Esophagus (tissue), 2 donors: ENCODE measurements around the gene ARHGAP25. TPM values are rescaled to one million over a fixed set of nuclear protein-coding genes. Genes with fewer than 3 reads are reported as not detected.

Source experiments
- H3K27ac ChIP-seq, 2 donors: one replicate each; pipeline ENCODE4 v1.5.1; 2013; ENCODE audit warnings: low read depth in 2 of 2, mild to moderate bottlenecking in 2 of 2, inconsistent platforms in 1 of 2, low read length in 1 of 2, moderate library complexity in 1 of 2
- H3K27me3 ChIP-seq, 2 donors: one replicate each; pipeline ENCODE4 v1.6.1; 2013; ENCODE audit warnings: low read length in 2 of 2, control low read depth in 1 of 2, mild to moderate bottlenecking in 1 of 2; ENCODE audit not compliant: insufficient read depth in 2 of 2, control insufficient read depth in 1 of 2
- H3K36me3 ChIP-seq, 2 donors: one replicate each; pipeline ENCODE4 v1.6.1; 2013; ENCODE audit warnings: low read length in 1 of 2; ENCODE audit not compliant: control insufficient read depth in 2 of 2, insufficient read depth in 2 of 2
- H3K4me1 ChIP-seq, 2 donors: one replicate each; pipeline ENCODE4 v1.6.1; 2013; ENCODE audit warnings: low read length in 1 of 2; ENCODE audit not compliant: control insufficient read depth in 2 of 2, insufficient read depth in 2 of 2
- H3K4me3 ChIP-seq, 2 donors: one replicate each; pipeline ENCODE4 v1.5.1; 2013; ENCODE audit warnings: low read length in 2 of 2, mild to moderate bottlenecking in 2 of 2, low read depth in 1 of 2, moderate library complexity in 1 of 2
- H3K9me3 ChIP-seq, 2 donors: one replicate each; pipeline ENCODE4 v1.6.1; 2013; ENCODE audit warnings: mild to moderate bottlenecking in 2 of 2, low read depth in 1 of 2, low read length in 1 of 2, moderate library complexity in 1 of 2; ENCODE audit not compliant: control insufficient read depth in 2 of 2, insufficient read depth in 1 of 2
- WGBS, 2 donors: extraction: QIAGEN DNeasy Blood & Tissue Kit; methylation state at CpG; one replicate each; pipeline ENCODE4 v1.1.7; 2013; 5-methylcytosine and 5-hydroxymethylcytosine counted together
- polyA plus RNA-seq, 2 donors: library from polyadenylated mRNA; stranded (reverse); fragments of 200-250 nt; gene quantifications; one replicate each; pipeline ENCODE4 v1.2.3, GENCODE V29; 2013
- donor health status: healthy with polysubstance abuse.
- donor health status: Bipolar disorder and iron deficiency.

The ARHGAP25 gene
- polyA plus RNA-seq, 2 donors: 3.4 to 4.0 TPM

GRCh38 chr2:68698567-68699377, 35.8 kb upstream of the ARHGAP25 start:
- Histone ChIP-seq H3K27ac (peak overlapping the region; percentile 29 to 88), H3K4me3 (no peak overlapping the region)
- WGBS, 2 donors: 44 to 73% methylated on average over 4 of the region's 4 CpGs

GRCh38 chr2:68700560-68700959, 34.1 kb upstream of the ARHGAP25 start:
- 90 to 96% methylated on average over 2 of the region's 2 CpGs for WGBS, 2 donors
- Histone ChIP-seq H3K4me3 (no peak overlapping the region), H3K4me1 (peaks cover 0 to 3% of the 10 kb centered on the region in 2 donors), H3K27ac (no peak overlapping the region), H3K36me3 (no peaks in the 10 kb centered on the region), H3K27me3 (no peaks in the 10 kb centered on the region), H3K9me3 (no peaks in the 10 kb centered on the region)

More at GRCh38 chr2:68698567-68699377, 35.8 kb upstream of the ARHGAP25 start:
- H3K9me3 ChIP-seq: no peaks in the 10 kb centered on the region
- peaks cover 0 to 3% of the 10 kb centered on the region in 2 donors for H3K4me1 ChIP-seq
- no peaks in the 10 kb centered on the region for H3K36me3 ChIP-seq
- H3K27me3 ChIP-seq: no peaks in the 10 kb centered on the region

- H3K36me3 ChIP-seq: no peaks in the 10 kb centered on the region
- H3K27me3 ChIP-seq: no peaks in the 10 kb centered on the region
- no peak overlapping the region for H3K4me3 ChIP-seq
- 83 to 92% methylated on average over 3 of the region's 3 CpGs for WGBS, 2 donors
- no peaks in the 10 kb centered on the region for H3K9me3 ChIP-seq
- peaks cover 0 to 3% of the 10 kb centered on the region in 2 donors for H3K4me1 ChIP-seq
- no peak overlapping the region for H3K27ac ChIP-seq
Measured at GRCh38 chr2:68706637-68707036, 28.0 kb upstream of the ARHGAP25 start.

- H3K27me3 ChIP-seq: no peaks in the 10 kb centered on the region
- H3K4me1 ChIP-seq: peaks cover 0 to 3% of the 10 kb centered on the region in 2 donors
- no peak overlapping the region for H3K4me3 ChIP-seq
- H3K9me3 ChIP-seq: no peaks in the 10 kb centered on the region
- WGBS, 2 donors: 40 to 68% methylated on average over 3 of the region's 3 CpGs
- no peak overlapping the region for H3K27ac ChIP-seq
- no peaks in the 10 kb centered on the region for H3K36me3 ChIP-seq
Measured at GRCh38 chr2:68708629-68709028, 26.0 kb upstream of the ARHGAP25 start.

- WGBS, 2 donors: 8 to 12% methylated on average over 5 of the region's 5 CpGs
- H3K27ac ChIP-seq: peak overlapping the region in 1 of 2 donors; percentile 29
Measured at GRCh38 chr2:68709421-68709911, 25.1 kb upstream of the ARHGAP25 start.

GRCh38 chr2:68710336-68710735, 24.3 kb upstream of the ARHGAP25 start:
- WGBS, 2 donors: 79 to 96% methylated on average over 1 of the region's 1 CpG
- Histone ChIP-seq H3K9me3 (no peaks in the 10 kb centered on the region), H3K4me3 (no peak overlapping the region)

More at GRCh38 chr2:68709421-68709911, 25.1 kb upstream of the ARHGAP25 start:
- H3K27me3 ChIP-seq: no peaks in the 10 kb centered on the region
- H3K36me3 ChIP-seq: no peaks in the 10 kb centered on the region
- no peak overlapping the region for H3K4me3 ChIP-seq
- no peaks in the 10 kb centered on the region for H3K9me3 ChIP-seq
- H3K4me1 ChIP-seq: peaks cover 0 to 3% of the 10 kb centered on the region in 2 donors

GRCh38 chr2:68710756-68711155, 23.9 kb upstream of the ARHGAP25 start:
- Histone ChIP-seq H3K4me1 (peaks cover 0 to 8% of the 10 kb centered on the region in 2 donors), H3K36me3 (no peaks in the 10 kb centered on the region), H3K9me3 (no peaks in the 10 kb centered on the region), H3K27ac (no peak overlapping the region), H3K4me3 (no peak overlapping the region), H3K27me3 (no peaks in the 10 kb centered on the region)
- WGBS, 2 donors: 85 to 86% methylated on average over 1 of the region's 1 CpG

More at GRCh38 chr2:68710336-68710735, 24.3 kb upstream of the ARHGAP25 start:
- Histone ChIP-seq H3K4me1 (peaks cover 0 to 8% of the 10 kb centered on the region in 2 donors), H3K36me3 (no peaks in the 10 kb centered on the region), H3K27me3 (no peaks in the 10 kb centered on the region), H3K27ac (no peak overlapping the region)

GRCh38 chr2:68714866-68715265, 19.7 kb upstream of the ARHGAP25 start:
- Histone ChIP-seq H3K4me3 (no peak overlapping the region), H3K36me3 (no peaks in the 10 kb centered on the region), H3K4me1 (peaks cover 0 to 4% of the 10 kb centered on the region in 2 donors), H3K27me3 (no peaks in the 10 kb centered on the region), H3K9me3 (no peaks in the 10 kb centered on the region), H3K27ac (peak overlapping the region in 1 of 2 donors; percentile 3)
- 49 to 70% methylated on average over 3 of the region's 3 CpGs for WGBS, 2 donors

- 45 to 55% methylated on average over 13 of the region's 13 CpGs for WGBS, 2 donors
- Histone ChIP-seq H3K27me3 (no peaks in the 10 kb centered on the region), H3K9me3 (no peaks in the 10 kb centered on the region), H3K27ac (peak overlapping the region in 1 of 2 donors; percentile 3), H3K4me3 (no peak overlapping the region), H3K4me1 (peaks cover 0 to 4% of the 10 kb centered on the region in 2 donors), H3K36me3 (no peaks in the 10 kb centered on the region)
Measured at GRCh38 chr2:68715353-68716041, 19.1 kb upstream of the ARHGAP25 start.
